ENCODE data around the gene LAMA3.

Gene LAMA3

DNA sequence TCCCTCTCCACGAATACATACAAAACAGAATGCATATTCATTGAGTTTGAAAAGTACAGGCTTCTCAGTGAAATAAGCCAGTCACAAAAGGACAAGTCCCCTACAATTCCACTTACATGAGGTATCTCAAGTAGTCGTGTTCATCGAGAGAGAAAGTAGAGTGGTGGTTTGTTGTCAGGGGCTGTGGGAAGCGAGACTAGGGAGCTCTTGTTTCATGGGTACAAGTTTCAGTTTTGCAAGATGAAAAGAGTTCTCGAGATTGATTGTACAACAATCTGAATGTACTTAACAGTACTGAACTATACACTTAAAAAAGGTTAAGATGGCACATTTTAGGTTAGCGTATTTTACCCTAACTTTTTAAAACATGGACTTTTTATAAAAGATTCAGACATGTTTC, 253.9 kb downstream of the LAMA3 start:
- FAIRE-seq (peak; percentile 92), DNase-seq (ENCODE audit: extremely low spot score, insufficient read length, low read depth) (no peak)

DNA sequence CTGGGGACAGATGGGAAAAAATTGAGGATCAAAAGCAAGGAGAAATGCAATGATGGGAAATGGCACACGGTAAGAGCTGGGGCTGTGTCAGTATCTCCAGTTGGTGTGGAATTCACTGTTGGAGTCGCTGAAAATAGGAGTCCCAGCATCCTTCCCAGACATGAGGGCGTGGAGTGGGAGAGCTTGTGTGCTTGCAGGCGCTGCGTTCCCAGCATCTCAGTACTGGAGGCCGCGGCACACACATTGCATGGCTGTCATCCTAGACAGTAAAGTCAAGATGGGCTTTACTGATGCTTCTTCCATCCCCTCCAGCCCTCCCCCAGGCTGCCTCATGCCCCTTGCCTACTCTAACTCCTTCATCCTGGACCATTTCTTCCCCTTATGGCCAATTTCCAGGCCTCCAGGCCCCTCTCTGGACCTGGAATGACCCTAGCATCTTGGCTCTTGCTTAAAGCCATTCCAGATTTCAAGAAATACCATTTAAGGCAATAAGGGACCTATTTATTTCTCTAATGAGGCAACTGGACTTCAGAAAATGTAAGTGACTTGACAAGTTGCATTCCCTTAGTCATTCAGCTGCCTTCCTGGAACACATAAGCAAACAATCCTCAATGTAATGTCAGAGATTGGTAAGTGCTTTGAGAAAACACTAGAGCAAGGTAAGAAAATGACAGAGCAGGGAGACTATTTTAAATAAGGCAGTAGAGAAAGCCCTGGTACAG, 254.8 kb downstream of the LAMA3 start:
- DNase-seq (ENCODE audit: extremely low spot score, insufficient read length, low read depth) (no peak), FAIRE-seq (no peak)

DNA sequence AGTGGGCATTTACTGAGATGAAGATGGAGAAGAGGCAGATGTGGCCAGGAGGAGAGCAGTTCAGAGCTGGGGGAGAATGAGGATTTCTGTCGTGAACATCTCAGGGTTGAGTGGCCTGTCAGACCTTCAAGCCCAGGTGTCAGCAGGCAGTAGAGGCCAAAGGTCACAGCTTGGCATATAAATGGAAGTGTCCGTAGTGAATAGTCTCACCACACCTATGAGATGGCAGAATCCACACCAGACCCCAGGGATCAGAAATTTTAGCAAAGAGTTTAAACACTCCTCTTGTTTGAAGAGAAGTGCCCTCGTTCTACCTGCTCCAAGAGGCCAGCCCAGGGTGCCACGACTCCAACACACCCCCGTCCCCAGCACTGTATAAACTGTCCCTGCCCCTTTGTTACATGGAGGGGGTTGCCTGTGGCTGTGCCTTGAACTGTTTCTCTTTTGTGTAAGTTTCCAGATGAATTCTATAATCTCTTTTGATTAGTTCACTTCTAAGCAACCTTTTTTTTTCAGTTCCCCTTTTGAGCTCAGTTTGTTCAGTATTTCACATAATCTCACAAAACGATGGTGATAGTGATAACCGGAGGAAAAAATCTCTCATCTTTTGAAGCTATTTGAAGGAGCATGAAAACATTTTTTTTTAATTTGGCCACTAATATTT, 256.3 kb downstream of the LAMA3 start:
- DNase-seq (ENCODE audit: extremely low spot score, insufficient read length, low read depth): no peak
- FAIRE-seq: peak; percentile 74

DNA sequence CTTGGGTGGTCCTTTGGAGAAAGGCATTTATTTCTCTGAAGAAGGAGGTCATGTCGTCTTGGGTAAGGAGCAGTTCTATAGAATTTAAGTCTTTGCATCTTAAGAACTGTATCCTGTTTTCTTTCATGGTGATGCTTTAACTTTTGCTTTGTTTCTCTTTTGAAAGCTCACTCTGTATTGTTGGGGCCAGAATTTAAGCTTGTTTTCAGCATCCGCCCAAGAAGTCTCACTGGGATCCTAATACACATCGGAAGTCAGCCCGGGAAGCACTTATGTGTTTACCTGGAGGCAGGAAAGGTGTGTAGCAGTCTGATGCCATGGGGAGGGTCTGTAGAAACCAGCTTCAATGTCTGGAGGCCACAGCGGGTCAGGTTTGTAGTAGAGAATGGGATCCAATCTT, 260.6 kb downstream of the LAMA3 start:
- FAIRE-seq (no peak), DNase-seq (ENCODE audit: extremely low spot score, insufficient read length, low read depth) (no peak)

DNA sequence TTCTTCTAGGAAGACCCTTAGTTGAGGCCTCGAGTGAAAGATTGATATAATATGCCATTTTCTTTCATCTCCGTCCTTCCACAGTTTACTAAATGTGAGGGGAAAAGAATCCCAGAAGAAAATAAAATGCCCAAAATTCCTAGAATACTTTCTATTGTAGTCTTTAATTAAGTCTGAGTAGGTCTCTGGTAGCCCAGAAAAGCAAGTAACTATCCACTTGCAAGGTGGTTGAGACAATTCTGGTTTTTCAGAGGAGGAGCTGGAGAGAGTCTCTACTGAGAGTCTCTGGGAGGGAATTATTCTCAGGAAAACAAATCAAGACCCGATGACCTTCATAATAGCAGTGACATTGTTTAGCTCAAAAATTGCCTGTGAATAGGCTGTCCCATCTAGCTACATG, 261.4 kb downstream of the LAMA3 start:
- DNase-seq (ENCODE audit: extremely low spot score, insufficient read length, low read depth) (no peak), FAIRE-seq (no peak)

DNA sequence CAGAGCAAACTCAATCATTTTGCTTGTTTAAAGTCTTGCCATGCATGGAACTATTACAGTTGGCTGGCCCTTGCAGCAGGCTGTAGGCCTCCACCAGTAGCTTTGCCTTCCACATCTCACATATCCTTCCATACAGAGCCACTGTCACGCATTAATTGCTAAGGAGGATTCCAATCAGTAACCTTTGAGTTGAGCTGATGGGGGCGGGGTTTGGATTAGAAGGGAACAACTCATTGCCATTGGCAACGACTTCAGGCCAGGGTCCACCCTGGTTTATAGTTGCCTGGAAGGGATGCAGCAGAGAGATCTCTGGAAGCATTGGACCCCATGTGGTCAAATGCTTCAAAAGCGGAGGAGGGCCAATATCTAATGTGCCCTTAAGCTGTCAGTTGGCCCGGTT, 262.0 kb downstream of the LAMA3 start:
- no peak for FAIRE-seq
- DNase-seq (ENCODE audit: extremely low spot score, insufficient read length, low read depth): no peak

DNA sequence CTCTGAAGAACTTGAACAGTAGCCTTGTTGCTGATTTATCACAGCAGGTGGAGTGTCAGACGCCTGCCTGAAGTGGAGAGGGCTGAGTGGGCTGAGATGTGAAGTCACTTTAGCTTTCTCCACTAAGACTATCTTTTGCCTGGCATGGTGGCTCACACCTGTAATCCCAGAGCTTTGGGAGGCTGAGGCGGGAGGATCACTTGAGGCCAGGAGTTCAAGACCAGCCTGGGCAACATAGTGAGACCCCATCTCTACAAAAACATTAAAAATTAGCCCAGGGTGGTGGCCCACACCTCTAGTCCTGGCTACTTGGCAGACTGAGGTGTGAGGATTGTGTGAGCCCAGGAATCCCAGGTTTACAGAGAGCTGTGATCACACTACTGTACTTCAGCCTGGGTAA, 264.7 kb downstream of the LAMA3 start:
- FAIRE-seq (no peak), DNase-seq (ENCODE audit: extremely low spot score, insufficient read length, low read depth) (no peak)

DNA sequence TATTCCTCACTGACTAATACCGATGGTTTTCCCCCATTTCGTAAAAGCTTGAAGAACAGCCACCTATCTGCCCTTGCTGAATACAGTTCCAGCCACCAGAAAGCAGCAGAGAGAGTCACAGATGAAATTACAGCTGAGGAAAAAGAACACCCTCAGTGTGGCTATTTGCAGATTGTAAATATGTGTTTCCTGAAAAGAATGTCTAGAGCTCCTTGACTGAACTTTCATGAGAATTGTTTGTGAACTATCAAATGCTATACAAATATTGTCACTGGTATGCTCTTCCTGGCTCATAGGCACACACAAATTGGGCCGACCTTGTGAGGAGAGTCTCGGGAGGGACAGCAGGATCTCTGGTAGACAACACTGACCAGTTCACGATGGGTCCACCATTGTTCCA, 267.2 kb downstream of the LAMA3 start:
- no peak for DNase-seq (ENCODE audit: extremely low spot score, insufficient read length, low read depth)
- FAIRE-seq: no peak

DNA sequence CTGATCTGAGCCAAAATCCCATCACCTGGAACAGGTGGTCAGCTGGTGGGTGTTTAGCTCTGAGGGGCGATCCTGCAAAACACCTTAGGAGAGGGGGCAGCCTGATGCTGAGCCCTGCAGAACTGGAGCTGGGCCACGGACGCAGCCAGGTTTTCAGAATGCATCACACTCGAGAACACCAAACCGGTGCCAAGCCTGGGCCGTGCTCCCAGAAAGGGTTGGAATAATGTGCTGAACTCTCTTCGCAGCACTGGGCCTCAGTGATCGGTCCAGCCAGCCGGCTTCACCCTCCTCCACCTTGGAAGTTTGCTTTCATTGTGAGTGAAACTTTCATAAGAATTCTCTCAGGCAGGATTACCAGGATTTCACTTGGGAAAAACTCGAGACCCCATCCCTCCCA, 268.8 kb downstream of the LAMA3 start:
- no peak for FAIRE-seq
- no peak for DNase-seq (ENCODE audit: extremely low spot score, insufficient read length, low read depth)

DNA sequence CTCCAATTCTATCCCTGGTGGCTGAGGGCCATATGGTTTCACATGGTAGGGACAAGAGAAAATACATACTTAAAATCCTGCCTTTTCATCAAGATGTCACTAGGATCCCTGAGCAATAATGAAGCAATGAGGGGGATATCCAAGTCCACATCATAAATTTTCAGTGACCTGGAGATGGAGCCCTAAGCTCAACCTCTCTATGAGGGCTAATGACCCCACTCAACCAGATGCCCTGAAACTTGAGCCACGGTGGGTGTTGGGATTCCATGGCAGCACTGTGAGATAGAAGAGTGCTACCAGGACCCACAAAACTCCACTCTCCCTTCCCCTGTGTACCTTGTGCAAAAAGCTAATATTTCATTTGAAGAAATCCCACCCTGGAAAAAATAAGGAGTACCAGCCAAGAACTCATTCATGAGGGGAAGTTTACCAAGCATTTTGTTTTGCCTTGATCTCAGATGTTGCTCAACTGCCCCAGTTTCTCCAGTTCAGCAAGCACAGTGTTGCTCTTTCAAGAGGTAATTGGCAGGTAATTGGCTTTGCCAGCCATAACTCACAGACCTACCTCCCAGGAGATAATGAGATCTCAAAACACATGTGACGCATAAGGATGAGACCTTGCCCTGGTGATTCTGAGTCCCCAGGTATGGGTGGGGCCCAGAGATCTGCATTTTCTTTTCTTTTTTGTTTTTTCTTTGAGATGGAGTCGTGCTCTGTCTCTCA, 274.4 kb downstream of the LAMA3 start:
- peak; percentile 18 for FAIRE-seq
- DNase-seq (ENCODE audit: extremely low spot score, insufficient read length, low read depth): no peak

DNA sequence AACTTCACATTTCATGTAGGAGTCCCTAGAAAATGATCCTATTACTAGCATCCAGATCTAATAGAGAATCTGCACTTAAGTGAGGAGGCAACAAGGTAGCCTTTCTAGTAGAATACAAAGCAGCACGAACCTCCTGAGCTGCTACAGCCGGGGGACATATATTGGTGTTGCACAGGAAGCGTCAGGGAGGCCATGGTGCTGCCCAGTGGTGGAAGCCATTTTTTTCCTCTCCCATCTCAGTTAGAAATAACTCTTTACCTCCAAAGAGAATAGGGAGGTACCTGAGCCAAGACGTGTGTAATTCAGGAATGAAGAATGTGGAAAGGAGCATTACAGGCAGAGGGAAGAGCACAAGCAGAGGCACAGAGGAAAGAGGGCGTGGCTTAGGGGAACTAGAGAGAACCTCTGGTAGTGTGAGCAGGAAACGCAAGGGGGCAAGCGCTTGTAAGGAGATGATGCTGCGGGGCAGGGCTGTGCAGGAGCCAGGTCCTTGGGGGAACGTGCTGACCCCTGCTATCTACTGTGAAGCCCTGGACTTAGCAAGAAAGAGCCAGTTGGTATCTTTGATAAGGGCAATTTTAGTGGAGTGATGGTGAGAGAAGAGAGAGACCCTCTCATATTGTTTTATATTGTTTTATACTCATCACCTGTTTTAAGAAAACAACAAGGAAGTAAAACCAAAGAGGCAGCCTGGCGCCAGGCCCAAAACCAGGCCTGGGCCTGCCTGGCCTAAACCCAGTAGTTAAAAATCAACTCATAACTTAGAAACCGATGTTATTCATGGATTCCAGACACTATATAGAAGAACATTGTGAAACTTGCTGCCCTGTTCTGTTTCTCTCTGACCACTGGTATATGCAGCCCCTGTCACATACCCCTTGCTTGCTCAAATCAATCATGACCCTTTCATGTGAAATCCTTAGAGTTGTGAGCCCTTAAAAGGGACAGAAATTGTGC, 275.3 kb downstream of the LAMA3 start:
- FAIRE-seq: no peak
- DNase-seq (ENCODE audit: extremely low spot score, insufficient read length, low read depth): no peak

DNA sequence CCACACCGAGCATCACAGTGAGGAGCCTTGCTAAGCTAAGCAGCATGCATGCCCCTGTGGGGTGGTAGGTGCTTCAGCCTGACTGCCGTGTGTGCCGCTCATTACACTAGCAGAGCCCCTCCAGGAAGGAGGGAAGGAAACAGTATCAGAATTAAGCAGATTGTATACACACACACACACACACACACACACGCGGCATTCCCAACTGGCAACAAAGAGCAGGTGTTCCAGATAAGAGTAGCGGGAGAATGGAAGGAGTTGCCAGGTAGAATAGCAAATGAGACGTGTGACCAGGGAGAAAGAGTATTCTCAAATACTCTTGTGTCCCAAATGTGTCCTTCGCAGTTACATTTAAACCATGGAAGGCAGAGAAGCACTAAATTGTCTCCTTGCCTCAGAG, 277.7 kb downstream of the LAMA3 start:
- DNase-seq (ENCODE audit: extremely low spot score, insufficient read length, low read depth) (no peak), FAIRE-seq (no peak)

DNA sequence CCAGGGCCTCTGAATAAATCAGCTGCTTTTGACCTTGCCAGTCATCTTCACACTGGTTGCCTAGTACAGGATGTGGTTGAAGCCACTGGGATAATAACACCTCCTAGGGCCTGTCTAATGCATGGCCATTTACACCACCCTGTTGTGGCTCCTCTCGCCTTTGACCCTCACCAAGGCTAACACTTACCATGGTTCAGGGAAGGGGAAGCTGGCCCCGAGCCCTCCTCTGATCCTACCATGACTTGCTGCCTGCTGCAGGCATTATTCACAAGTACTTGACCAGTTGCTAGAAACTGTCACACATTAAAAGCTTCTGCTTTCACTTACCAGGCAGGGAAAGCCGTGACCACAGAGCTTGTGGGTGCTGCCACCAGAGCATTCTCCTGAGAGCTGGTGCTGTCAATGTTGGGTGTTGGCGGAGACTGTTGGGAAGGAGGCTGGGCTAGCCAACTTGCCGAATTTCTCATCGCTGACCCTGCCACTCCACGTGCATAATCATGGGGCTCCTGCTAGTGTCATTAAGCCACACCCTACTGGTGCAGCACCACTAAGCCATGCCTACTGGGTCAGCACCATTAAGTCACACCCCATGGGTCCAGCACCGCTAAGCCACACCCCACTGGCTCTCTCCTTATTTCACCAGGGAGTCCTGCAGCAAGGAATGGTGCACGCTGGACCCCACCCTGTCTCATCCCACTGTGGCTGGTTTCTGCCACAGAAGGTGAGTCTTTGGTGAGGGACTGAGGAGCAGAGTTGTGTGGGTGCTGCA, 278.3 kb downstream of the LAMA3 start:
- DNase-seq (ENCODE audit: extremely low spot score, insufficient read length, low read depth) (no peak), FAIRE-seq (peak; percentile 86)

DNA sequence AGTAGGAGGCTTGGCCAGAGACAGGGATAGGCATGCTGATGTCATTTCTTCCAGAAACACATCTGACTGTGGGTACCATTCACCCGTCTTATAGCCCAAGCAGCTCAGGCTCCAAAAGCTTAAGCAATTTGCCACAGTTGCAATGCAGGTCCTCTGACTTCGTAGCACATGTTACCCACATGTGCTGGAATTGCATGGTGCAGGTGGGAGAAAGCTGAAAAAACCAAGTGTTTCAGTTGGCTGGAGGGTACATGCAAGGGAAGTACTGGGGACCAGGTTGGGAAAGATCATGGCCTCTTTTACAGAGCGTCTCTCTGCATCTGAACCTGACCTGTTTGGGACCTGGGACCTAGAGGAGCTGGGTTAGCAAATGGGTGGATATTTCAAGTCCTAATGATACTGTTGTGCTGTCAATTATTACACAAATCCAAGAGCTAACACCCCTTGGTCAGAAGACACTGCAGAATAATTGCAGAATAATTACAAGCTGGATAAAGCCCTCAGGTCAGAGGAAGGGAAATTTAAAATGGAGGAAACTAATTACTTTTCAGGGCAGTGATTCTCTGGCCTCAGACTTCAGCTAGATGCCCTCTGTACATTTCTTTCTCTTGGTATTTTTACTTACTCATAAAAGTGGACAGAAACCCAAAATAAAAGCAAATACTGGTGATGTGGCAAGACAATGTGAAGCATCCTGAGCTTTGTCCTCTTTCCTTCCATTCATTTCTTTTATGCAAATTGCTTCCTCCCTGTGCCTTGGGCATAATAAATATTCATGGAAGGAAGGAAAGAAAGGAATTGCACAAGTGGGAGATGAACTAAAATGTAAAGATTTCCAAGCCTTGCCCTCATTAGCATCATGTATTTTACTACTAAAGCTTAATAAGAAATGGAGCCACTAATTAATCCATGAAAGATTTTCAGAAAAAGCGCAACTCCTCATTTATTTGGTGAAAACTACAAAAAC, 279.7 kb downstream of the LAMA3 start:
- no peak for FAIRE-seq
- no peak for DNase-seq (ENCODE audit: extremely low spot score, insufficient read length, low read depth)

DNA sequence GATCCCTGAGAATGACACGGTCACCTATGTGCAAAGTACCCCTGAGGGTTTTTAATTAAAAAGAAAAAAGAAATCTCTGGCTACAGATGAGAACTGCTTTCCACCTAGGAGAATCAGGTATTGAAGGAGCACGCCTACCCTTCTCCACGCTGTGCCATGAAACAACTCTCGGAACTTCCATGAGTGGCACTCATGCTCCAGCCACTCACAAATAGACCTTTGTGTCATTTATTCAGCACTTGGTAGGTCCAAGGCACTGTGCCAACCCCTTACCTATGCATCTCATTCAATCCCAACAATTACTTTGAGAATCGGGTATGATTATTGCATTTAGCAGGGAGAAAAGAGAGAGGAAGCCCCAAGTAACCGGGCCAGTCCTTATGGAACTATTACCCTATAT, 280.4 kb downstream of the LAMA3 start:
- DNase-seq (ENCODE audit: extremely low spot score, insufficient read length, low read depth): no peak

DNA sequence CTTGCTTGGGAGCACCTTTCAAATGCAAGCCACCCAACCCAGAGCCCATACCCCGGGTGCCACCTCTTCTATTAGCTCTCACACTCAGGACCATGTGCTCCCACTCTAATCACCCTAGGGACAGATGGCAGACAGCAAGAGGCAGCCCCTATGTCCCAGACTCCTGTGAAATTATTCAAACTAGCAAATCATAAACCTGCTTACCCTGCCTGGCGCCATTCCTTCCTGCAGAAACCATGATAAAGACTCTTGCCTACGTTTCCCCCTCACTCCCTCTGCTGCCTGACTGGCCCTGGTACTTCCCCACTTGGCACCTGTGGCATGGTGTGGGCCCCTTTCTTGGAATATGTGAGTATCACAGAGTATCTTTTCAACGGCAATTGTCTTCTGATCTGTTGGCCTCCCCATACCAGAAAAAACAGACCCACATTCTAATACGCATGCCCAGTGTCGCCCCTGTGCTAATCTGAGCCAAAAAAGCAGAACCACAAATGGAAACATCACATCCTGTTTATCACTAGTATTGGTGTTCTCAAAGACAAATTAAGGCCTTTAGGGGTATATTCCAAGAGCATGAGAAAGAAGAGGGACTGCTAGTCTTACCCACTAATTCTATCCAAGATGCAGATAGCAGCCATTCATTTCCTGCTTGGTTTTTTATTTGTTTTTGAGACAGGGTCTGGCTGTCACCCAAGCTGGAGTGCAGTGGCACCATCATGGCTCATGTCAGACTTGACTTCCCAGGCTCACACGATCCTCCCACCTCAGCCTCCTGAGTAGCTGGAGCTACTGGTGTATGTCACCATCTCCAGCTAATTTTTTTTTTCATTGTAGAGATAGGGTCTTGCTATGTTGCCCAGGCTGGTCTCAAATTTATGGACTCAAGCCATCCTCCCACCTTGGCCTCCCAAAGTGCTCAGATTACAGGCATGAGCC, 281.2 kb downstream of the LAMA3 start:
- FAIRE-seq: peak; percentile 65
- no peak for DNase-seq (ENCODE audit: extremely low spot score, insufficient read length, low read depth)

More for the DNA sequence above, 280.4 kb downstream of the LAMA3 start:
- FAIRE-seq: no peak

DNA sequence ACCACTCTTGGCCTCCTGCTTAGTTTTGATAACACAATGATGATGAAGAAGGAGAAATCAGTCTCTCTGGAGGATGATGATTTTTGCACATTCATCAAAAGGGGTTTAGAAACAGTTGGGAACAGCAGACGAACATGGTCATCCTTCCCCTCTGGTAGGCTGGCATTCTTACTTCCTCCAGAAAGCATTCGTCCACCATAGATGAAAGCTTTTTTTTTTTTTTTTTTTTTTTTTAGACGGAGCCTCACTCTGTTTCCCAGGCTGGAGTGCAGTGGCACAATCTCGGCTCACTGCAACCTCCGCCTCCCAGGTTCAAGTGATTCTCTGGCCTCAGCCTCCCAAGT, 281.8 kb downstream of the LAMA3 start:
- FAIRE-seq: no peak
- no peak for DNase-seq (ENCODE audit: extremely low spot score, insufficient read length, low read depth)

Data from GM18507 (cell line).